H9 (cell line): ENCODE data around the gene MMP10. TPM values are rescaled to one million over a fixed set of nuclear protein-coding genes. Genes with fewer than 3 reads are reported as not detected.

Source experiments
- DNase-seq: peaks from one replicate; pipeline ENCODE4 v3.0.0-alpha.2; 2017
- H2AFZ ChIP-seq: one replicate; pipeline ENCODE4 v1.6.1; 2013; ENCODE audit warnings: mild to moderate bottlenecking, low read length, control low read depth, moderate library complexity
- H2AK5ac ChIP-seq: 2 replicates; pipeline ENCODE4 v1.6.1; 2013; ENCODE audit warnings: low read length, control low read depth, mixed read lengths; ENCODE audit not compliant: insufficient read length
- H2BK120ac ChIP-seq: one replicate; pipeline ENCODE4 v1.6.1; 2013; ENCODE audit warnings: low read depth, mild to moderate bottlenecking, low read length, control low read depth, inconsistent platforms; ENCODE audit not compliant: poor library complexity, severe bottlenecking
- H2BK12ac ChIP-seq: 2 replicates; pipeline ENCODE4 v1.6.1; 2013; ENCODE audit warnings: low read length, control low read depth, mixed read lengths, low read depth; ENCODE audit not compliant: insufficient read length
- H2BK15ac ChIP-seq: 2 replicates; pipeline ENCODE4 v1.6.1; 2013; ENCODE audit warnings: low read depth, low read length, control low read depth
- H2BK20ac ChIP-seq: one replicate; pipeline ENCODE4 v1.6.1; 2013; ENCODE audit warnings: low read depth, mild to moderate bottlenecking, low read length, control low read depth, inconsistent platforms; ENCODE audit not compliant: poor library complexity, severe bottlenecking
- H2BK5ac ChIP-seq: 2 replicates; pipeline ENCODE4 v1.6.1; 2013; ENCODE audit warnings: low read length, control low read depth, mixed read lengths; ENCODE audit not compliant: insufficient read length
- H3K14ac ChIP-seq: 2 replicates; pipeline ENCODE4 v1.6.1; 2013; ENCODE audit warnings: low read length, control low read depth; ENCODE audit not compliant: insufficient read depth
- H3K18ac ChIP-seq: 2 replicates; pipeline ENCODE4 v1.6.1; 2013; ENCODE audit warnings: low read depth, mild to moderate bottlenecking, mixed read lengths, low read length, control low read depth; ENCODE audit not compliant: insufficient read length
- H3K23ac ChIP-seq: 2 replicates; pipeline ENCODE4 v1.6.1; 2013; ENCODE audit warnings: low read length, control low read depth, mixed read lengths, low read depth; ENCODE audit not compliant: insufficient read length
- H3K23me2 ChIP-seq: 2 replicates; pipeline ENCODE4 v1.6.1; 2013; ENCODE audit warnings: low read depth, mild to moderate bottlenecking, mixed read lengths, low read length, control low read depth; ENCODE audit not compliant: insufficient read length, poor library complexity, severe bottlenecking
- H3K27ac ChIP-seq: 2 replicates; pipeline ENCODE4 v1.5.1; 2013; ENCODE audit warnings: low read length, control low read depth, mixed read lengths, low read depth; ENCODE audit not compliant: insufficient read length
- H3K27me3 ChIP-seq: 2 replicates; pipeline ENCODE4 v1.6.1; 2013; ENCODE audit warnings: low read length, control low read depth, inconsistent platforms; ENCODE audit not compliant: insufficient read depth
- H3K4ac ChIP-seq: 2 replicates; pipeline ENCODE4 v1.6.1; 2013; ENCODE audit warnings: low read depth, mild to moderate bottlenecking, control low read depth, inconsistent platforms, low read length, moderate library complexity
- H3K4me1 ChIP-seq: 2 replicates; pipeline ENCODE4 v1.6.1; 2013; ENCODE audit warnings: low read length, control low read depth, inconsistent platforms; ENCODE audit not compliant: insufficient read depth
- H3K4me2 ChIP-seq: 2 replicates; pipeline ENCODE4 v1.6.1; 2013; ENCODE audit warnings: low read length, control low read depth, mixed read lengths; ENCODE audit not compliant: insufficient read length, insufficient read depth
- H3K56ac ChIP-seq: 2 replicates; pipeline ENCODE4 v1.6.1; 2013; ENCODE audit warnings: low read depth, mild to moderate bottlenecking, mixed read lengths, low read length, control low read depth; ENCODE audit not compliant: insufficient read length
- H3K79me1 ChIP-seq: 2 replicates; pipeline ENCODE4 v1.6.1; 2013; ENCODE audit warnings: low read depth, mild to moderate bottlenecking, moderate library complexity, low read length, control low read depth, inconsistent platforms; ENCODE audit not compliant: insufficient read depth, poor library complexity, severe bottlenecking
- H3K79me2 ChIP-seq: 2 replicates; pipeline ENCODE4 v1.6.1; 2013; ENCODE audit warnings: low read length, control low read depth, inconsistent platforms; ENCODE audit not compliant: insufficient read depth
- H3K9ac ChIP-seq: 2 replicates; pipeline ENCODE4 v1.6.1; 2013; ENCODE audit warnings: low read length, control low read depth, mixed read lengths; ENCODE audit not compliant: insufficient read length; ENCODE audit errors: extremely low read depth
- H3K9me3 ChIP-seq: one replicate; pipeline ENCODE4 v1.6.1; 2013; ENCODE audit warnings: low read depth, low read length, inconsistent platforms; ENCODE audit not compliant: control insufficient read depth
- H3T11ph ChIP-seq: one replicate; pipeline ENCODE4 v1.6.1; 2013; ENCODE audit warnings: mild to moderate bottlenecking, low read length, control low read depth, inconsistent platforms
- H4K20me1 ChIP-seq: one replicate; pipeline ENCODE4 v1.6.1; 2013; ENCODE audit not compliant: control insufficient read depth, insufficient read length, insufficient read depth
- H4K5ac ChIP-seq: 2 replicates; pipeline ENCODE4 v1.6.1; 2013; ENCODE audit warnings: low read depth, mild to moderate bottlenecking, mixed read lengths, low read length, control low read depth; ENCODE audit not compliant: insufficient read length
- H4K8ac ChIP-seq: replicated peaks from 2 replicates; pipeline ENCODE4 v1.6.1; 2013; ENCODE audit warnings: low read length, control low read depth, mixed read lengths, low read depth; ENCODE audit not compliant: insufficient read length
- H4K91ac ChIP-seq: 2 replicates; pipeline ENCODE4 v1.6.1; 2013; ENCODE audit warnings: low read depth, mild to moderate bottlenecking, moderate library complexity, mixed read lengths, low read length, control low read depth; ENCODE audit not compliant: insufficient read length
- H3K27ac Mint-ChIP-seq, 3 experiments: 2 replicates in 2 of 3; 3 replicates in 1 of 3; pipeline ENCODE4 v1.8.0; 2020 to 2021; ENCODE audit warnings: mixed read lengths in 3 of 3, mild to moderate bottlenecking in 1 of 3, moderate library complexity in 1 of 3
- H3K27me3 Mint-ChIP-seq: 2 replicates; pipeline ENCODE4 v1.8.0; 2021; ENCODE audit warnings: low read depth, mild to moderate bottlenecking, moderate library complexity, mixed read lengths
- H3K36me3 Mint-ChIP-seq, 3 experiments: 2 replicates in 2 of 3; 3 replicates in 1 of 3; pipeline ENCODE4 v1.8.0; 2020 to 2021; ENCODE audit warnings: low read depth in 3 of 3, mixed read lengths in 3 of 3; ENCODE audit not compliant: insufficient read depth in 1 of 3
- H3K4me1 Mint-ChIP-seq, 2 experiments: 2 replicates each; pipeline ENCODE4 v1.8.0; 2020; ENCODE audit warnings: mixed read lengths in 2 of 2
- H3K4me3 Mint-ChIP-seq, 2 experiments: 2 replicates in 1 of 2; 3 replicates in 1 of 2; pipeline ENCODE4 v1.8.0; 2020 to 2021; ENCODE audit warnings: mild to moderate bottlenecking in 2 of 2, mixed read lengths in 2 of 2, moderate library complexity in 1 of 2
- H3K9me3 Mint-ChIP-seq, 2 experiments: 2 replicates in 1 of 2; 3 replicates in 1 of 2; pipeline ENCODE4 v1.8.0; 2020; ENCODE audit warnings: mild to moderate bottlenecking in 2 of 2, mixed read lengths in 2 of 2, moderate library complexity in 1 of 2
- CTCF ChIP-seq: fragments of 200-600 bp; sonication (generic); conservative IDR thresholded peaks from 3 replicates; pipeline ENCODE4 v1.8.0; 2021; ENCODE audit warnings: antibody characterized with exemption, mild to moderate bottlenecking
- total RNA-seq: library from RNA; stranded (reverse); gene quantifications from 2 replicates; pipeline ENCODE4 v1.2.1, GENCODE V29; 2021

Gene MMP10
- total RNA-seq, 1 experiment from 2014 or later = not detected

- Histone ChIP-seq H3K4ac (no peak overlapping the region), H2BK20ac (no peak overlapping the region), H2BK15ac (no peak overlapping the region), H3K4me2 (no peak overlapping the region), H2BK5ac (no peak overlapping the region), H3K9me3 (no peaks in the 10 kb centered on the region), H3K23ac (no peak overlapping the region), H3K79me2 (no peaks in the 10 kb centered on the region), H3K18ac (no peak overlapping the region), H3K56ac (no peak overlapping the region), H3K27me3 (no peaks in the 10 kb centered on the region), H4K5ac (no peak overlapping the region), H3K4me1 (no peaks in the 10 kb centered on the region), H4K8ac (no peak overlapping the region), H3T11ph (no peak overlapping the region), H3K79me1 (no peaks in the 10 kb centered on the region), H3K14ac (no peak overlapping the region), H2AK5ac (no peak overlapping the region), H4K91ac (no peak overlapping the region), H2BK120ac (no peak overlapping the region), H4K20me1 (no peaks in the 10 kb centered on the region), H2BK12ac (no peak overlapping the region), H3K9ac (no peak overlapping the region), H2AFZ (no peak overlapping the region), H3K27ac (no peak overlapping the region), H3K23me2 (no peaks in the 10 kb centered on the region)
- no peak for TF ChIP-seq CTCF
- Mint-ChIP-seq H3K9me3 (no peaks in the 10 kb centered on the region; a peak in 1 of 5 replicates), H3K36me3 (no peaks in the 10 kb centered on the region), H3K27ac (no peak overlapping the region), H3K27me3 (no peaks in the 10 kb centered on the region), H3K4me3 (no peak overlapping the region), H3K4me1 (peaks cover 5 to 9% of the 10 kb centered on the region in 2 experiments; a peak in 2 of 4 replicates)
- DNase-seq = no peak
These were observed 10.2 kb downstream of the MMP10 start for GRCh38 chr11:102770191-102770590.
